Right lobe of liver (tissue), 6 donors: ENCODE measurements around the gene CLEC18C. TPM values are rescaled to one million over a fixed set of nuclear protein-coding genes. Genes with fewer than 3 reads are reported as not detected.
A peak's percentile ranks its signal among the peaks of the same experiment; 100 is the strongest.
"Not testable (repeated sequence)": the region's sequence is repeated elsewhere in the genome, so short reads cannot be mapped to it uniquely, and the experiment has no call there.

ENCODE experiments used
- ATAC-seq, 4 donors: fragments of 200-7000 bp; cut with Tn5 transposase; one replicate each; pipeline ENCODE4 v1.9.1; 2020; ENCODE audit warnings: mild to moderate bottlenecking in 4 of 4, moderate library complexity in 4 of 4
- DNase-seq, 3 donors: peaks; one replicate each; pipeline ENCODE4 v3.0.0-alpha.2; 2020
- H3K27ac ChIP-seq, 3 donors: fragments of 200-600 bp; one replicate each; pipeline ENCODE4 v1.8.0; 2022
- H3K27me3 ChIP-seq, 2 donors: fragments of 200-600 bp; one replicate each; pipeline ENCODE4 v1.8.0; 2022
- H3K36me3 ChIP-seq, 4 donors: fragments of 200-600 bp; sonication (generic) in 1 of 4; one replicate each; pipeline versions ENCODE4 v1.5.1 to v1.8.0; 2017 to 2022; ENCODE audit warnings: control low read depth in 1 of 4
- H3K4me1 ChIP-seq, 4 donors: fragments of 200-600 bp; sonication (generic) in 1 of 4; one replicate each; pipeline versions ENCODE4 v1.5.1 to v1.8.0; 2017 to 2022; ENCODE audit warnings: control low read depth in 1 of 4
- H3K4me3 ChIP-seq, 3 donors: fragments of 200-600 bp; one replicate each; pipeline ENCODE4 v1.8.0; 2022
- H3K9me3 ChIP-seq, 4 donors: fragments of 200-600 bp; sonication (generic) in 1 of 4; one replicate each; pipeline versions ENCODE4 v1.5.1 to v1.8.0; 2017 to 2022; ENCODE audit warnings: control low read depth in 1 of 4
- WGBS: methylation state at CpG from one replicate; pipeline ENCODE4 v1.1.6; 2018; ENCODE audit warnings: low coverage, low lambda C conversion rate; ENCODE audit not compliant: insufficient coverage; ENCODE audit errors: missing lambda C conversion rate; 5-methylcytosine and 5-hydroxymethylcytosine counted together
- intact Hi-C, 2 donors: fragments of 100-400 bp; cut with DNase I; formaldehyde crosslinking; loops; one replicate each; pipeline versions ENCODE4 v1.11.2 to v1.14.1; 2022
- small RNA-seq, 2 experiments: library from RNA; depleted of rRNA; stranded (forward); fragments of <200 nt; gene quantifications; one replicate each; pipeline ENCODE3, GENCODE V24; 2016
- total RNA-seq, 6 experiments: library from RNA; depleted of rRNA in 2 of 6; stranded (reverse); fragments of >200 nt in 2 of 6; fragmentation: NEBNext Ultra II Directional in 3 of 6; extraction: Animal tissue kit (Norgen Biotek cat#: 25700) in 3 of 6; gene quantifications; one replicate each; pipeline versions ENCODE4 v1.1.0 to v1.2.4, GENCODE V29; 2016 to 2023
- donor health status: DM: no; HTN: yes; CAD: no.
- donor health status: DM: no; HTN: no; CAD: no.
- donor health status: DM: no; HTN: no; CAD: no.
- donor health status: DM: no; HTN: yes; CAD: no.
- donor health status: DM: no; HTN: yes; CAD: no.

CLEC18C gene
- total RNA-seq, 6 experiments from 2014 or later = 0.10 to 0.56 (median 0.47) TPM; not detected in 2

DNA sequence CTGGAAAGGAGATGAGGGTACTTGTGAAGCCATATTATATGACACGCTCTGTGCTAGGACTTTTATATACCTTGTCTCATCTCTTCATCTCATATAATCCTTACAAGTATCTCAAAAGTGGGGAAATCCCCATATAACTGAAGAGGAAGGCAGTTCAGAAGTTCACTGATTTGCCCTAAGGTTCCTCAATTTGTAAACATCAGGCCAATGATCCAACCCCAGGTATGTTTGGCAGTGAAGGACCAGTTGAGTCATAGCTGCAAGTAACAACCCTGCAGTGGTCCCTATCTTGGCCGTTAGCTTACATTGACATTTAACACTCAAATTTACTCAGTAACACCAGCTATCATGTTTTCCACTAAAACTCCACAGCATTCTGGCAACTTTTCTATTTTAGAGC, 45.0 kb downstream of the CLEC18C start:
- H3K36me3 ChIP-seq, H3K4me1 ChIP-seq, intact Hi-C loops: not testable (repeated sequence)

DNA sequence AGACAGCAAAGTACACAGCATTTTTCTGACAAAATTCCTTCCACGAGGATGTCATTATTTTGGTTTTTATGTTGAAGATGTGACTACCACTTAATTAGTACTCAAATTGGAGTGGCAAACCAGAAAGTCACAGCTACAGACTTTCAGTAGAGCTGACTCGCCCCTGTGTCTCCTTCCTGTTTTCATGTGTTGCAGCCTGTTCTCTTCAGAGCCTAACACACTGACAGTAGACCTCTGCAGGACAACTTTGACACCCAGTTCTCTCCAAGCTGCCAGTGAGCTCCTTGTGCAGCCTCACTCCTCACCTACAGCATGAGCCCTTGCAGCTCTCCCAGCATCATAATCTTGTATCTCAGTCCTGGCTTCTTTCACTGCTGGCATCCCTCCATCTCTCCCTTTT, 49.0 kb downstream of the CLEC18C start:
- DNase-seq, H3K27ac ChIP-seq: not testable (repeated sequence)
- 30% methylated on average over 1 of the region's 2 CpGs for WGBS

More for the DNA sequence above, 45.0 kb downstream of the CLEC18C start:
- 100% methylated on average over 1 of the region's 2 CpGs for WGBS
- ATAC-seq, H3K27me3 ChIP-seq, H3K27ac ChIP-seq, DNase-seq, H3K4me3 ChIP-seq, H3K9me3 ChIP-seq: not testable (repeated sequence)

DNA sequence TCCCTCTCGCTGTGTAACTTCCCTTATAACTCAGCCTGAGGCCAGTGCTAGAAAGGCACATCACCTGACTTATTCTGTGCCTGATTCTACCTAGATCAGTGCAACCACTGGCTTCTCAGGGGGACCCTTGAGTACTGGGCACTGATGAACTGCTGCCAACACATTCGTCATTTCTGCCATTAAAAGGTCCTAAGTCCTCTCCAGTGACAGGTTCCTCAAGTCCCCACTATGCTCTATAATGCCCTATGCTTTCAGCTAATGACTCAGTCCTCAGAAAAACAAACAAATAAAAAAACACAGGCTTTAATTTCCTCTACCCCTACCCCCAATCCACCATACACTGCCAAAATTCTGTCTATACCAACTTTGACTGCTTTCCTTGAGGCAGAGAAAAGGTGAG, 49.6 kb downstream of the CLEC18C start:
- peak overlapping the region in 1 of 3 donors; percentile 62 for H3K27ac ChIP-seq
- H3K27me3 ChIP-seq, H3K9me3 ChIP-seq, intact Hi-C loops, H3K36me3 ChIP-seq, H3K4me3 ChIP-seq, DNase-seq, H3K4me1 ChIP-seq, ATAC-seq: not testable (repeated sequence)
- WGBS = no CpG with 5 or more reads among the region's 2 CpGs

More for the DNA sequence above, 49.0 kb downstream of the CLEC18C start:
- H3K36me3 ChIP-seq, H3K27me3 ChIP-seq, H3K9me3 ChIP-seq, H3K4me3 ChIP-seq, intact Hi-C loops, H3K4me1 ChIP-seq, ATAC-seq: not testable (repeated sequence)

DNA sequence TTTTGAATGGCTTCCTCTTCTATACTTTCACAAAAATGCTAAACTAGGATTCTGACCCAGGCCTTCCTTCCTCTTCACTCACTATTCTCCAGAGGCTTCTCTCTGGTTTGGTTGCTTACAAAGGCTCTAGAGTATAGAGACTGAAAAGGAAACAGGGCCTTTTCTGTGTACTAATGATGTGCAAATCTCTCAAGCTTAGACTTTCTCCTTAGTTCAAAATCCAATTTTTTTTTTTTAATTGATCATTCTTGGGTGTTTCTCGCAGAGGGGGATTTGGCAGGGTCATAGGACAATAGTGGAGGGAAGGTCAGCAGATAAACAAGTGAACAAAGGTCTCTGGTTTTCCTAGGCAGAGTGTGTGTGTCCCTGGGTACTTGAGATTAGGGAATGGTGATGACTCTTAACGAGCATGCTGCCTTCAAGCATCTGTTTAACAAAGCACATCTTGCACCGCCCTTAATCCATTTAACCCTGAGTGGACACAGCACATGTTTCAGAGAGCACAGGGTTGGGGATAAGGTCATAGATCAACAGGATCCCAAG, 50.5 kb downstream of the CLEC18C start:
- H3K4me1 ChIP-seq, H3K9me3 ChIP-seq, intact Hi-C loops, H3K36me3 ChIP-seq, H3K27me3 ChIP-seq, H3K4me3 ChIP-seq, DNase-seq: not testable (repeated sequence)
- 20% methylated on average over 1 of the region's 3 CpGs for WGBS
- peak overlapping the region in 1 of 3 donors; percentile 62 for H3K27ac ChIP-seq
- peak in 3 of 4 donors; percentile 55 to 76 (median 57) for ATAC-seq

DNA sequence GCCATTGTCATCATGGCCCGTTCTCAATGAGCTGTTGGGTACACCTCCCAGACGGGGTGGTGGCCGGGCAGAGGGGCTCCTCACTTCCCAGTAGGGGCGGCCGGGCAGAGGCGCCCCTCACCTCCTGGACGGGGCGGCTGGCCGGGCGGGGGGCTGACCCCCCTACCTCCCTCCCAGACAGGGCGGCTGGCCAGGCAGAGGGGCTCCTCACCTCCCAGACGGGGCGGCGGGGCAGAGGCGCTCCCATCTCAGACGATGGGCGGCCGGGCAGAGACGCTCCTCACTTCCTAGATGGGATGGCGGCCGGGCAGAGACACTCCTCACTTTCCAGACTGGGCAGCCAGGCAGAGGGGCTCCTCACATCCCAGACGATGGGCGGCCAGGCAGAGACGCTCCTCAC, 51.1 kb downstream of the CLEC18C start:
- H3K27me3 ChIP-seq, H3K9me3 ChIP-seq, H3K4me3 ChIP-seq, ATAC-seq, DNase-seq, H3K36me3 ChIP-seq, H3K27ac ChIP-seq, H3K4me1 ChIP-seq, intact Hi-C loops: not testable (repeated sequence)
- no CpG with 5 or more reads among the region's 24 CpGs for WGBS

DNA sequence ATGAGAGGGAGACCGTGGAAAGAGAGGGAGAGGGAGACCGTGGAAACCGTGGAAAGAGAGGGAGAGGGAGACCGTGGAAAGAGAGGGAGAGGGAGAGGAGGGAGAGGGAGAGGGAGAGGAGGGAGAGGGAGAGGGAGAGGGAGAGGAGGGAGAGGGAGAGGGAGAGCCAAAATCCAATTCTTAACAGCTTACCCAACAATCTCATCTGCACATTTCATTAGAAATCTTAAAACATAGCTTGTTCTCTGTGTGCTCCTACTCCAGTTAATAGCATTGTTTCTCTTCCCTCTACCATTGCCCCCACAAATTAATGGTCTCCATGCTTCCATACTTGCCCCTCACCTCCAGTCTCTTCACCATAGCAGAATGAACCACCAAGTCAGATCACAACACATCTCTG, 51.8 kb downstream of the CLEC18C start:
- H3K36me3 ChIP-seq, intact Hi-C loops, H3K4me3 ChIP-seq, H3K27me3 ChIP-seq, H3K9me3 ChIP-seq, H3K27ac ChIP-seq, H3K4me1 ChIP-seq, DNase-seq: not testable (repeated sequence)
- WGBS = 85% methylated on average over 4 of the region's 4 CpGs
- peak in 1 of 4 donors; percentile 18 for ATAC-seq

DNA sequence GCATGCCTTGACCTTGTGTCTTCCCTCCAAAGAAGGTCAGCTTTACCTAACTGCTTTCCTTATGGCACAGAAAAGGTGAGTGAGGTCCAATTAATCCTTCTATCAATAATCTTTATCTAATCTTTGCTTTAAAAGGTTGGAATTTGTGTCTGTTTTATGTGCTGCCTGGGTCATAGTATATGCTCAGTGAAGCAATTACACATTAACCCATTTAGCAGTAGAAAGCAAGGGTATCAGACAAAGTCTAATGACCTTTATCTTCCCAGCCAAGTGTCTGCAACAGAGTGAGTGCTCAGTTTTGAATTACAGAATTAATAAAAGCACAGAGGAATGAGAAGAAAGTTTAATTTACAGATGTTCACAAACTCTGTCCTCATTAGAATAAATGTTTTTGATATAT, 52.4 kb downstream of the CLEC18C start:
- H3K27ac ChIP-seq, ATAC-seq, H3K4me1 ChIP-seq, DNase-seq, H3K36me3 ChIP-seq, H3K27me3 ChIP-seq, H3K4me3 ChIP-seq, intact Hi-C loops, H3K9me3 ChIP-seq: not testable (repeated sequence)

DNA sequence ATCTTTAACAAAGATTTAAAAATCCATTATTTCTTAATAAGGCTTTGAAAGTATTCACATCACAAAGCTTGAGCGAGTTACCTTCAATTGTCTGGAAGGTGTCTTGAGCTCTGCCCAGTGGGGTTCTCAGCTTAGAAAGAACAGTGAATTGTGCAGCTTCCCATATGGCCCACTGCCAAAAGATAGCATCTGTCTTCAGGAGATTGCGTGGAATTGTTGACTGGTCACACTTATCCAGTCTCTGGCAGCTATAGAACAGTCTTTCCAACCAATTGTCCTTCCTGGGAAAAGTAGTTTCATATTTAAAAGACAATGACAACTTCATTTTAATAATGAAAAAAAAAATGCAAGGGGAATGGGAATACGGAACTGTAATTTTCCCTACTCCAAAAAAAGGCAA, 58.2 kb downstream of the CLEC18C start:
- H3K27me3 ChIP-seq, ATAC-seq, intact Hi-C loops, H3K9me3 ChIP-seq, H3K4me1 ChIP-seq, H3K27ac ChIP-seq, H3K36me3 ChIP-seq, DNase-seq, H3K4me3 ChIP-seq: not testable (repeated sequence)
- 71% methylated on average over 1 of the region's 3 CpGs for WGBS

Small RNA genes lying within 50 kb of the gene (small RNA-seq; reads per million reads assigned to genes)
- gene AC009060.2 = 0 reads per million in 2 experiments

Other genes with a start within 250 kb of the CLEC18C start
- gene CLEC18A, start 222.5 kb upstream of the CLEC18C start, total RNA-seq = 1 to 10 TPM in 1 of 6 experiments, under 1 TPM in 3, not detected in 2; 0.11 to 1.1 (median 0.79) TPM
- 10 to 100 TPM in 1 of 6 experiments, 1 to 10 TPM in 5; 6.5 to 10.1 (median 8.3) TPM for gene PDPR, start 59.5 kb upstream of the CLEC18C start, total RNA-seq
- 10 to 100 TPM in 3 of 6 experiments, 1 to 10 TPM in 3; 6.1 to 13.1 (median 10.2) TPM for gene EXOSC6, start 78.2 kb downstream of the CLEC18C start, total RNA-seq
- gene AARS1, start 115.7 kb downstream of the CLEC18C start, total RNA-seq = 10 to 100 TPM; 74.2 to 91.8 (median 80.7) TPM
- gene DDX19B, start 125.4 kb downstream of the CLEC18C start, total RNA-seq = 10 to 100 TPM; 15.2 to 32.3 (median 20.0) TPM
- 10 to 100 TPM; 14.0 to 30.0 (median 18.1) TPM for gene DDX19A, start 173.1 kb downstream of the CLEC18C start, total RNA-seq